SK-N-SH treated with all-trans-retinoic acid at 6 μM for 48 hours (cell line): ENCODE results near the gene YOD1.
A peak's percentile ranks its signal among the peaks of the same experiment; 100 is the strongest.

ENCODE experiments used
- ATAC-seq: fragments of 200-7000 bp; cut with Tn5 transposase; 3 replicates; pipeline ENCODE4 v1.9.1; 2020; ENCODE audit warnings: mild to moderate bottlenecking, moderate library complexity
- ARNTL ChIP-seq: fragments of 450-650 bp; formaldehyde crosslinking; IDR thresholded peaks from 2 replicates; pipeline ENCODE4 v1.5.0; 2020; ENCODE audit warnings: low read depth, mild to moderate bottlenecking, moderate library complexity, borderline replicate concordance
- BACH2 ChIP-seq: fragments of 250-450 bp; sonication (Bioruptor Pico); IDR thresholded peaks from 2 replicates; pipeline ENCODE4 v1.9.0; 2021; ENCODE audit warnings: mild to moderate bottlenecking, borderline replicate concordance
- CREB5 ChIP-seq: fragments of 250-450 bp; sonication (Bioruptor Pico); IDR thresholded peaks from 2 replicates; pipeline ENCODE4 v1.5.1; 2020; ENCODE audit warnings: low read depth, mild to moderate bottlenecking, moderate library complexity
- CSDC2 ChIP-seq: fragments of 250-450 bp; sonication (Bioruptor Pico); IDR thresholded peaks from 2 replicates; pipeline ENCODE4 v1.5.0; 2020; ENCODE audit warnings: mild to moderate bottlenecking, moderate library complexity
- ESRRG ChIP-seq: fragments of 250-450 bp; sonication (Bioruptor Pico); IDR thresholded peaks from 2 replicates; pipeline ENCODE4 v1.6.1; 2021; ENCODE audit warnings: mild to moderate bottlenecking
- GLIS3 ChIP-seq: fragments of 250-450 bp; sonication (Bioruptor Pico); IDR thresholded peaks from 2 replicates; pipeline ENCODE4 v1.5.0; 2020; ENCODE audit warnings: mild to moderate bottlenecking, moderate library complexity
- ISL1 ChIP-seq: fragments of 250-450 bp; sonication (Bioruptor Pico); IDR thresholded peaks from 2 replicates; pipeline ENCODE4 v2.1.2; 2022; ENCODE audit warnings: mild to moderate bottlenecking, moderate library complexity
- OSR1 ChIP-seq: fragments of 250-450 bp; sonication (Bioruptor Pico); IDR thresholded peaks from 2 replicates; pipeline ENCODE4 v1.8.0; 2022; ENCODE audit warnings: moderate library complexity, mild to moderate bottlenecking, inconsistent platforms
- PATZ1 ChIP-seq: fragments of 250-450 bp; sonication (Bioruptor Pico); IDR thresholded peaks from 2 replicates; pipeline ENCODE4 v1.8.0; 2020; ENCODE audit warnings: mild to moderate bottlenecking, moderate library complexity, borderline replicate concordance
- RARB ChIP-seq: fragments of 250-450 bp; sonication (Bioruptor Pico); IDR thresholded peaks from 2 replicates; pipeline ENCODE4 v1.8.0; 2021; ENCODE audit warnings: mild to moderate bottlenecking, moderate library complexity
- TCF4 ChIP-seq: fragments of 250-450 bp; sonication (Bioruptor Pico); IDR thresholded peaks from 2 replicates; pipeline ENCODE4 v1.8.0; 2021; ENCODE audit warnings: mild to moderate bottlenecking, moderate library complexity, borderline replicate concordance
- TOX ChIP-seq: fragments of 250-450 bp; sonication (Bioruptor Pico); IDR thresholded peaks from 2 replicates; pipeline ENCODE4 v1.8.0; 2021; ENCODE audit warnings: mild to moderate bottlenecking, moderate library complexity, borderline replicate concordance
- TSHZ2 ChIP-seq: fragments of 250-450 bp; sonication (Bioruptor Pico); IDR thresholded peaks from 2 replicates; pipeline ENCODE4 v1.5.0; 2020; ENCODE audit warnings: mild to moderate bottlenecking, moderate library complexity
- ZC3H10 ChIP-seq: fragments of 250-450 bp; sonication (Bioruptor Pico); IDR thresholded peaks from 2 replicates; pipeline ENCODE4 v1.5.1; 2021; ENCODE audit warnings: mild to moderate bottlenecking, moderate library complexity
- ZFP30 ChIP-seq: fragments of 450-650 bp; formaldehyde crosslinking; IDR thresholded peaks from 2 replicates; pipeline ENCODE4 v1.5.0; 2022; ENCODE audit warnings: mild to moderate bottlenecking, moderate library complexity
- ZNF565 ChIP-seq: fragments of 450-650 bp; formaldehyde crosslinking; conservative IDR thresholded peaks from 2 replicates; pipeline ENCODE4 v1.5.0; 2020; ENCODE audit warnings: low read depth, mild to moderate bottlenecking, moderate library complexity
- ZNF70 ChIP-seq: fragments of 450-650 bp; formaldehyde crosslinking; IDR thresholded peaks from 2 replicates; pipeline ENCODE4 v1.5.0; 2020; ENCODE audit warnings: mild to moderate bottlenecking, moderate library complexity
- ZNF8 ChIP-seq: fragments of 450-650 bp; formaldehyde crosslinking; IDR thresholded peaks from 2 replicates; pipeline ENCODE4 v1.5.0; 2020; ENCODE audit warnings: mild to moderate bottlenecking, moderate library complexity
- TF ChIP-seq, protein P1 (sequence below): fragments of 250-450 bp; sonication (Bioruptor Pico); IDR thresholded peaks from 2 replicates; pipeline ENCODE4 v1.5.1; 2021; ENCODE audit warnings: mild to moderate bottlenecking, moderate library complexity

The YOD1 gene

DNA sequence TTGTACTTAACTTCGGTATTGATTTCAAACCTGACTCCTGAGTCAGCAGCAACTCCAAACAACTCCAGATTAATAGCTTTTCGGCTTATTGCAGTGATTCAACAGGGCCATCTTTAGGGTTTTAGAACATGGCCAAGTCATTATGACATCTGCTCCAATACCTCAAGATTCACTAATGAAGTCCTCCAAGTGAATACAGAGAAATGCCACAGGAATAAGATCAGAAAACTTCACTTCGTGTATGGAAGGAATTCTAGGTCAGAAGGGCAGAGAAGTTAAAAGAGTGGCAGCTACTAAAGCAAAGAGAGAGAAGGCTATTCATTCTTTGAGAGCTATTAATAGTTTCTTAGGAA, 10.9 kb downstream of the YOD1 start:
- TF ChIP-seq TOX (CRISPR knock-in tag) = no peak
- TF ChIP-seq ARNTL = no peak
- no peak for TF ChIP-seq ESRRG
- ATAC-seq = peak; percentile 73

- peak; percentile 34 for ATAC-seq
- TF ChIP-seq ZC3H10 = no peak
- no peak for TF ChIP-seq ARNTL
- no peak for TF ChIP-seq CSDC2 (CRISPR knock-in tag)
- TF ChIP-seq CREB5 = no peak
- TF ChIP-seq, protein P1, sequence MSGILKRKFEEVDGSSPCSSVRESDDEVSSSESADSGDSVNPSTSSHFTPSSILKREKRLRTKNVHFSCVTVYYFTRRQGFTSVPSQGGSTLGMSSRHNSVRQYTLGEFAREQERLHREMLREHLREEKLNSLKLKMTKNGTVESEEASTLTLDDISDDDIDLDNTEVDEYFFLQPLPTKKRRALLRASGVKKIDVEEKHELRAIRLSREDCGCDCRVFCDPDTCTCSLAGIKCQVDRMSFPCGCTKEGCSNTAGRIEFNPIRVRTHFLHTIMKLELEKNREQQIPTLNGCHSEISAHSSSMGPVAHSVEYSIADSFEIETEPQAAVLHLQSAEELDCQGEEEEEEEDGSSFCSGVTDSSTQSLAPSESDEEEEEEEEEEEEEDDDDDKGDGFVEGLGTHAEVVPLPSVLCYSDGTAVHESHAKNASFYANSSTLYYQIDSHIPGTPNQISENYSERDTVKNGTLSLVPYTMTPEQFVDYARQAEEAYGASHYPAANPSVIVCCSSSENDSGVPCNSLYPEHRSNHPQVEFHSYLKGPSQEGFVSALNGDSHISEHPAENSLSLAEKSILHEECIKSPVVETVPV (CRISPR knock-in tag) = no peak
- TF ChIP-seq ZNF70 (CRISPR knock-in tag) = no peak
- TF ChIP-seq TCF4 (CRISPR knock-in tag) = no peak
- TF ChIP-seq PATZ1 (CRISPR knock-in tag) = no peak
- TF ChIP-seq ISL1 (CRISPR knock-in tag) = no peak
- no peak for TF ChIP-seq ZNF565 (CRISPR knock-in tag)
- no peak for TF ChIP-seq ZFP30 (CRISPR knock-in tag)
- no peak for TF ChIP-seq RARB
- no peak for TF ChIP-seq TOX (CRISPR knock-in tag)
- TF ChIP-seq ZNF8 (CRISPR knock-in tag) = no peak
- TF ChIP-seq OSR1 (CRISPR knock-in tag) = no peak
- no peak for TF ChIP-seq GLIS3
Measured at GRCh38 chr1:207039380-207040180, 11.4 kb downstream of the YOD1 start.

DNA sequence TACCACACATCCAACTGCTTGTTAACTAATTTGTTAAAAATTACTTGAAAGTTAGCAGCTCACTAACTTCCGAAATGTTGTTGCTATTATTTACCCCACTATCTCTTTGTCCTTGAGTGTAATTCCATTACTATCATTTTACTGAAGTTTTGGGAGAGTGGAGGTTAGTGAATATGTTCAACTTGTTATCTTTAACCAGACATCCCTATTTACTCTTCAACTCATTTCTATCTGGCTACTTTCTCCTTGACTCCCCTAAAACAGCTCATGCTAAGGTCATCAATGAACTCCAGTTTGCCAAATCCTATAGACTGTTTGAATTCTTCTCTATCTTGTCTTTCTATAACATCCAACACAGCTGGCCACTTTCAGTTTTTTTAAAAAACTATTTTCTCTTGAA, 14.1 kb downstream of the YOD1 start:
- ATAC-seq = no peak
- TF ChIP-seq PATZ1 (CRISPR knock-in tag) = no peak
- no peak for TF ChIP-seq RARB
- TF ChIP-seq ESRRG = no peak
- TF ChIP-seq ZNF8 (CRISPR knock-in tag) = no peak
- no peak for TF ChIP-seq ZNF565 (CRISPR knock-in tag)
- no peak for TF ChIP-seq BACH2 (CRISPR knock-in tag)
- no peak for TF ChIP-seq ZFP30 (CRISPR knock-in tag)
- TF ChIP-seq TSHZ2 (CRISPR knock-in tag) = no peak
- TF ChIP-seq CREB5 = no peak
- TF ChIP-seq, protein P1 (CRISPR knock-in tag) = no peak
- no peak for TF ChIP-seq ZNF70 (CRISPR knock-in tag)
- TF ChIP-seq TOX (CRISPR knock-in tag) = no peak
